NCI-H1694 treated with DMSO at 0.1 percent for 48 hours (cell line): Measurements from ENCODE around the gene GRPEL2.
"Not testable (repeated sequence)": the region's sequence is repeated elsewhere in the genome, so short reads cannot be mapped to it uniquely, and the experiment has no call there.

Experiments
- DNase-seq: peaks from one replicate; lab custom pipeline; 2025; lab: John Stamatoyannopoulos, UW

GRPEL2 gene

GRCh38 chr5:149376711-149377447 lies 31.6 kb downstream of the GRPEL2 start:
- no peak for DNase-seq

- DNase-seq: no peak
These were observed 33.0 kb downstream of the GRPEL2 start for GRCh38 chr5:149378241-149378820.

- DNase-seq: no peak
These were observed 34.0 kb downstream of the GRPEL2 start, which contains the start of gene IL17B for GRCh38 chr5:149379177-149379761. IL17B (minus strand) TSS chr5:149379292; CDS start chr5:149379225, 67 bp downstream.

GRCh38 chr5:149379818-149380374 lies 34.6 kb downstream of the GRPEL2 start:
- DNase-seq: no peak

- no peak for DNase-seq
These were observed 35.3 kb downstream of the GRPEL2 start for GRCh38 chr5:149380466-149381121.

GRCh38 chr5:149381261-149381985 lies 36.1 kb downstream of the GRPEL2 start:
- DNase-seq: no peak

GRCh38 chr5:149381986-149382338 lies 36.7 kb downstream of the GRPEL2 start:
- DNase-seq: peak; percentile 20

GRCh38 chr5:149382517-149383220 lies 37.4 kb downstream of the GRPEL2 start:
- no peak for DNase-seq

GRCh38 chr5:149383399-149383798 lies 38.1 kb downstream of the GRPEL2 start:
- DNase-seq: no peak

- no peak for DNase-seq
These were observed 40.9 kb downstream of the GRPEL2 start for GRCh38 chr5:149386166-149386565.

GRCh38 chr5:149387081-149387631 lies 41.9 kb downstream of the GRPEL2 start:
- DNase-seq: no peak

GRCh38 chr5:149387982-149388381 lies 42.7 kb downstream of the GRPEL2 start:
- DNase-seq: no peak

- no peak for DNase-seq
These were observed 43.3 kb downstream of the GRPEL2 start for GRCh38 chr5:149388498-149389190.

- DNase-seq: no peak
These were observed 44.5 kb downstream of the GRPEL2 start for GRCh38 chr5:149389552-149390495.

- DNase-seq: not testable (repeated sequence)
These were observed 45.8 kb downstream of the GRPEL2 start for GRCh38 chr5:149391076-149391475.

- DNase-seq: no peak
These were observed 46.2 kb downstream of the GRPEL2 start for GRCh38 chr5:149391524-149391923.

GRCh38 chr5:149392718-149393117 lies 47.4 kb downstream of the GRPEL2 start:
- no peak for DNase-seq

- DNase-seq: not testable (repeated sequence)
These were observed 49.7 kb downstream of the GRPEL2 start for GRCh38 chr5:149394996-149395395.

- DNase-seq: no peak
These were observed 52.2 kb downstream of the GRPEL2 start for GRCh38 chr5:149397530-149397929.
